Calu3 (cell line): ENCODE results near the gene RP2. TPM values are rescaled to one million over a fixed set of nuclear protein-coding genes. Genes with fewer than 3 reads are reported as not detected.

Source experiments
- BruUV-seq: library from RNA; stranded (reverse); fragments of 400-500 nt; replicated peaks from 2 replicates; lab custom pipeline; 2021; lab: Mats Ljungman, UMichigan
- CTCF ChIA-PET: fragments of 300-600 bp; sonication (Branson Sonifier 250); formaldehyde crosslinking; loops from one replicate; lab custom pipeline; 2022; ENCODE audit warnings: antibody characterized with exemption; lab: Charles Lee
- DNase-seq: peaks from one replicate; pipeline ENCODE4 v3.0.0; 2022
- H3K27ac Mint-ChIP-seq: one replicate; pipeline ENCODE4 v1.8.0; 2022; ENCODE audit warnings: mixed read lengths; ENCODE audit not compliant: unreplicated experiment
- H3K27me3 Mint-ChIP-seq: one replicate; pipeline ENCODE4 v1.8.0; 2022; ENCODE audit warnings: mixed read lengths; ENCODE audit not compliant: unreplicated experiment
- H3K36me3 Mint-ChIP-seq: one replicate; pipeline ENCODE4 v1.8.0; 2022; ENCODE audit warnings: mild to moderate bottlenecking, moderate library complexity, mixed read lengths; ENCODE audit not compliant: insufficient read depth, unreplicated experiment
- H3K4me1 Mint-ChIP-seq: one replicate; pipeline ENCODE4 v1.8.0; 2022; ENCODE audit warnings: mild to moderate bottlenecking, low read depth, mixed read lengths; ENCODE audit not compliant: unreplicated experiment
- H3K4me3 Mint-ChIP-seq: one replicate; pipeline ENCODE4 v1.8.0; 2022; ENCODE audit warnings: mild to moderate bottlenecking, low read depth, moderate library complexity, mixed read lengths; ENCODE audit not compliant: unreplicated experiment
- H3K9me3 Mint-ChIP-seq: one replicate; pipeline ENCODE4 v1.8.0; 2022; ENCODE audit warnings: low read depth, mixed read lengths; ENCODE audit not compliant: unreplicated experiment
- CTCF ChIP-seq: fragments of 200-600 bp; IDR thresholded peaks from one replicate; pipeline ENCODE4 v1.8.0; 2022; ENCODE audit warnings: antibody characterized with exemption; ENCODE audit not compliant: unreplicated experiment
- intact Hi-C: fragments of 100-400 bp; cut with micrococcal nuclease; formaldehyde crosslinking; loops from one replicate; pipeline ENCODE4 v1.10.0; 2022; ENCODE audit not compliant: unreplicated experiment
- total RNA-seq: library from RNA; stranded (reverse); gene quantifications from 2 replicates; pipeline ENCODE4 v1.2.3, GENCODE V29; 2022

RP2 gene
- total RNA-seq, 1 experiment from 2014 or later = 25.5 TPM

DNA sequence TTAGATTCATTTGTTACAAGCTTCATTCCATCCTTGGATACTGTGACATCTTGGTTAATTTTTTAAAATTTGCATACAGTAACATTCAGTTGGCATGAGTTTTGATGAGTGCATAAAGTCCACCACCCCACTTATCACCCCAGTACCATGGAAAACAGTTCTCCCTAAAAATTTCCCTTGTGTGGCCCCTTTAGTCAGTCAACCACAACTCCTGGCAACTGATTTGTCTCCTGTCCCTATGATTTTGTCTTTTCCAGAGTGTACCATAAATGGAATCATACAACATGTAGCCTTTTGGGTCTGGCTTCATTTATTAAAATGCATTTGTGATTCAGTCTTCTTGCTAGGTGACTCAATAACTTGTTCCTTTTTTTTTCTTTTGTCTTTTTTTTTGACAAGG, 29.9 kb downstream of the RP2 start:
- Mint-ChIP-seq H3K36me3 (peaks cover 11% of the 10 kb centered on the region), H3K4me3 (no peak overlapping the region), H3K27ac (peak overlapping the region; percentile 63), H3K4me1 (peaks cover 7% of the 10 kb centered on the region), H3K27me3 (no peaks in the 10 kb centered on the region), H3K9me3 (no peaks in the 10 kb centered on the region)
- TF ChIP-seq CTCF = no peak
- no peak for DNase-seq
- intact Hi-C loops = no loop called here
- CTCF ChIA-PET = no interaction called here
- no TSS peak for BruUV-seq

GRCh38 chrX:46873746-46874145, 36.9 kb downstream of the RP2 start:
- TF ChIP-seq CTCF = no peak
- no TSS peak for BruUV-seq
- H3K9me3 Mint-ChIP-seq = no peaks in the 10 kb centered on the region
- H3K4me1 Mint-ChIP-seq = no peaks in the 10 kb centered on the region
- no peak for DNase-seq
- peaks cover 2% of the 10 kb centered on the region for H3K36me3 Mint-ChIP-seq
- no peak overlapping the region for H3K4me3 Mint-ChIP-seq
- intact Hi-C loops = no loop called here
- H3K27ac Mint-ChIP-seq = no peak overlapping the region
- H3K27me3 Mint-ChIP-seq = no peaks in the 10 kb centered on the region
- CTCF ChIA-PET = no interaction called here

DNA sequence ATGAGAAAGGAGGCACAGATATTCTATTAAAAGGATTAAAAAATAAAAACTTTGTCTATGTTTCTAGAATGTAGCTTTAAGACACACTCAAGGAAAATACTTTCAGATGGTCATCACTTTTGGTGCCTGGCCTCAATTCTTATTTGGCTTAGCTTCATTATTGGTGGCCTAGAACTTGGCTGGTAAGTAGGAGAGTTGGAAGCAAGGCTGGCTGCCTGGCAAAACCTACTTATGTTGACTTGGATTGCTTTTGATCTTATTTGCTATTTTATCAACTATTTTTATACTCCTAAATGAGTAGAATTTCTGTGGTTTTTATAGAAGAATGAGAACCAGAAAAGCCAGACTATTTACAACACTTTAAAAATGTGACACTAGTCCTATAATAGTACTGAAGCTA, 40.1 kb downstream of the RP2 start:
- BruUV-seq = no TSS peak
- intact Hi-C loops = no loop called here
- CTCF ChIA-PET = no interaction called here
- Mint-ChIP-seq H3K4me3 (no peak overlapping the region), H3K36me3 (no peaks in the 10 kb centered on the region), H3K27ac (no peak overlapping the region), H3K9me3 (no peaks in the 10 kb centered on the region), H3K27me3 (no peaks in the 10 kb centered on the region), H3K4me1 (no peaks in the 10 kb centered on the region)
- no peak for TF ChIP-seq CTCF
- DNase-seq = no peak

DNA sequence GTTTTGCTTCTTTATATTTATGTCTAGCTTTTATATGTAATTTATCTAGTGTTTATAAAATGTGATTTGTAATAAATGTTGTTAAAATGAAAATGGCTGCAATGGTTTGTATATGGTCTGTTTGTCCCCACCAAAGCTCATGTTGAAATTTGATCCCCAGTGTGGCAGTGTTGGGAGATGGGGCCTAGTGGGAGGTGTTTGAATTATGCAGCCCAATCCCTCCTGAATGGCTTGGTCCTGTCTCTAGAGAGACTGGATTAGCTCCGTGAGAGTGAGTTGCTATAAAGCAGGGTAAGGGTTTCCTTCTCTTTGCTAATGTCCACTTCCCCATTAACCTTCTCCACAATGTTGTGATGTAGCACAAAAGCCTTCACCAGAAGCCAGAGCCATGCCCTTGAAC, 45.4 kb downstream of the RP2 start:
- Mint-ChIP-seq H3K9me3 (no peaks in the 10 kb centered on the region), H3K4me3 (no peak overlapping the region), H3K27me3 (no peaks in the 10 kb centered on the region), H3K36me3 (no peaks in the 10 kb centered on the region), H3K27ac (no peak overlapping the region), H3K4me1 (no peaks in the 10 kb centered on the region)
- BruUV-seq = no TSS peak
- intact Hi-C loops = no loop called here
- DNase-seq = no peak
- CTCF ChIA-PET = interaction anchor here (0.6 to 0.7 kb wide), 2 partner anchors 18 to 20 kb away, joined by 3 to 4 read pairs; no protein-coding TSS in a partner anchor
- no peak for TF ChIP-seq CTCF
